Inflammatory macrophage treated with lipopolysaccharide for 4 hours (primary cell): ENCODE data around the gene SERPING1.

Experiments used
- DNase-seq: peaks from one replicate; pipeline ENCODE4 v3.0.0-alpha.2; 2020

Gene SERPING1

GRCh38 chr11:57597916-57598830 lies 688 bp downstream of the SERPING1 start:
- peak; percentile 47 for DNase-seq

- DNase-seq: no peak
Observed at GRCh38 chr11:57598831-57599155, 1.3 kb downstream of the SERPING1 start.

GRCh38 chr11:57599381-57599780 lies 1.9 kb downstream of the SERPING1 start:
- no peak for DNase-seq

- DNase-seq: no peak
Observed at GRCh38 chr11:57601297-57601696, 3.8 kb downstream of the SERPING1 start.

- no peak for DNase-seq
Observed at GRCh38 chr11:57604296-57605027, 7.0 kb downstream of the SERPING1 start.

- no peak for DNase-seq
Observed at GRCh38 chr11:57605028-57605420, 7.5 kb downstream of the SERPING1 start.

- no peak for DNase-seq
Observed at GRCh38 chr11:57610170-57610569, 12.7 kb downstream of the SERPING1 start.

- no peak for DNase-seq
Observed at GRCh38 chr11:57614234-57614772, 16.8 kb downstream of the SERPING1 start.

GRCh38 chr11:57615308-57615707 lies 17.8 kb downstream of the SERPING1 start:
- DNase-seq: no peak

- no peak for DNase-seq
Observed at GRCh38 chr11:57616595-57616994, 19.1 kb downstream of the SERPING1 start.

- no peak for DNase-seq
Observed at GRCh38 chr11:57618438-57618837, 21.0 kb downstream of the SERPING1 start.

- no peak for DNase-seq
Observed at GRCh38 chr11:57619331-57619730, 21.8 kb downstream of the SERPING1 start.

- DNase-seq: no peak
Observed at GRCh38 chr11:57620467-57620866, 23.0 kb downstream of the SERPING1 start.

- DNase-seq: no peak
Observed at GRCh38 chr11:57622263-57622662, 24.8 kb downstream of the SERPING1 start.

GRCh38 chr11:57624864-57625263 lies 27.4 kb downstream of the SERPING1 start:
- no peak for DNase-seq

GRCh38 chr11:57626895-57627294 lies 29.4 kb downstream of the SERPING1 start:
- no peak for DNase-seq

GRCh38 chr11:57630171-57630570 lies 32.7 kb downstream of the SERPING1 start:
- peak; percentile 52 for DNase-seq

- no peak for DNase-seq
Observed at GRCh38 chr11:57632116-57632515, 34.6 kb downstream of the SERPING1 start.

- no peak for DNase-seq
Observed at GRCh38 chr11:57633394-57634070, 36.0 kb downstream of the SERPING1 start.

- no peak for DNase-seq
Observed at GRCh38 chr11:57634311-57634710, 36.8 kb downstream of the SERPING1 start.

GRCh38 chr11:57635246-57635645 lies 37.8 kb downstream of the SERPING1 start:
- DNase-seq: no peak

- no peak for DNase-seq
Observed at GRCh38 chr11:57637626-57638004, 40.1 kb downstream of the SERPING1 start.

GRCh38 chr11:57638005-57638781 lies 40.7 kb downstream of the SERPING1 start:
- DNase-seq: peak; percentile 27
